Fibroblast of pulmonary artery (primary cell): ENCODE results near the gene APOBR.
"Not testable (repeated sequence)": the region's sequence is repeated elsewhere in the genome, so short reads cannot be mapped to it uniquely, and the experiment has no call there.

Experiments
- DNase-seq: peaks from one replicate; pipeline ENCODE4 v3.0.0-alpha.2; 2010; ENCODE audit warnings: low read depth
- H3K4me3 ChIP-seq: replicated peaks from 2 replicates; pipeline ENCODE4 v1.5.1; 2011; ENCODE audit warnings: low read depth, mild to moderate bottlenecking, control low read depth, low read length, moderate library complexity
- TF ChIP-seq, protein P1 (sequence below): IDR thresholded peaks from 2 replicates; pipeline ENCODE4 v1.5.1; 2011; ENCODE audit warnings: mild to moderate bottlenecking, control low read depth, low read length, inconsistent platforms; ENCODE audit errors: missing control alignments

APOBR gene

GRCh38 chr16:28494121-28494851 is at the start of gene APOBR:
TSS of gene APOBR (plus strand) at chr16:28494643. CDS start at chr16:28494682, 39 bp downstream.
- no peak within 1 kb of the TSS for H3K4me3 ChIP-seq
- TF ChIP-seq, protein P1, sequence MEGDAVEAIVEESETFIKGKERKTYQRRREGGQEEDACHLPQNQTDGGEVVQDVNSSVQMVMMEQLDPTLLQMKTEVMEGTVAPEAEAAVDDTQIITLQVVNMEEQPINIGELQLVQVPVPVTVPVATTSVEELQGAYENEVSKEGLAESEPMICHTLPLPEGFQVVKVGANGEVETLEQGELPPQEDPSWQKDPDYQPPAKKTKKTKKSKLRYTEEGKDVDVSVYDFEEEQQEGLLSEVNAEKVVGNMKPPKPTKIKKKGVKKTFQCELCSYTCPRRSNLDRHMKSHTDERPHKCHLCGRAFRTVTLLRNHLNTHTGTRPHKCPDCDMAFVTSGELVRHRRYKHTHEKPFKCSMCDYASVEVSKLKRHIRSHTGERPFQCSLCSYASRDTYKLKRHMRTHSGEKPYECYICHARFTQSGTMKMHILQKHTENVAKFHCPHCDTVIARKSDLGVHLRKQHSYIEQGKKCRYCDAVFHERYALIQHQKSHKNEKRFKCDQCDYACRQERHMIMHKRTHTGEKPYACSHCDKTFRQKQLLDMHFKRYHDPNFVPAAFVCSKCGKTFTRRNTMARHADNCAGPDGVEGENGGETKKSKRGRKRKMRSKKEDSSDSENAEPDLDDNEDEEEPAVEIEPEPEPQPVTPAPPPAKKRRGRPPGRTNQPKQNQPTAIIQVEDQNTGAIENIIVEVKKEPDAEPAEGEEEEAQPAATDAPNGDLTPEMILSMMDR: no peak
- no peak for DNase-seq

GRCh38 chr16:28446388-28446787 is 48.1 kb upstream of the APOBR start:
- not testable (repeated sequence) for DNase-seq, H3K4me3 ChIP-seq

DNA sequence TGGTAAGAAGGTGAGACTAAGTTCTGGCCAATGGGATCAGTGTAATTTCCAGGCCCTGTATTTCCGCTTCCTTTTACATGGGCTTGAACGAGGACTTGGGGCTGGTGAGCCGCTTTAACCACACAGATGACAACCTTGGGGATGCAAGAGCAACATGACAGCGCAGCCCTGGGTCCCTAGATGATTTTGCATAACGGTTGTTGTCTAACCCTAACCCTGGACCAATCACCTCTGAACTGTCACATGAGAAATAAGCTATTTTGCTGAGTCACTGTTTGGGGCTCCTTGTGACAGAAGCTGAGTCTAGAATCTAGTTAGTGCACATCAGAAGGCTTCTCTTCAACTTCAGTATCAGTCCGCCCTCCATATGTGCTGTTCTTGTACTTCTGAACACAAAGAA is 47.4 kb upstream of the APOBR start:
- not testable (repeated sequence) for H3K4me3 ChIP-seq, DNase-seq

DNA sequence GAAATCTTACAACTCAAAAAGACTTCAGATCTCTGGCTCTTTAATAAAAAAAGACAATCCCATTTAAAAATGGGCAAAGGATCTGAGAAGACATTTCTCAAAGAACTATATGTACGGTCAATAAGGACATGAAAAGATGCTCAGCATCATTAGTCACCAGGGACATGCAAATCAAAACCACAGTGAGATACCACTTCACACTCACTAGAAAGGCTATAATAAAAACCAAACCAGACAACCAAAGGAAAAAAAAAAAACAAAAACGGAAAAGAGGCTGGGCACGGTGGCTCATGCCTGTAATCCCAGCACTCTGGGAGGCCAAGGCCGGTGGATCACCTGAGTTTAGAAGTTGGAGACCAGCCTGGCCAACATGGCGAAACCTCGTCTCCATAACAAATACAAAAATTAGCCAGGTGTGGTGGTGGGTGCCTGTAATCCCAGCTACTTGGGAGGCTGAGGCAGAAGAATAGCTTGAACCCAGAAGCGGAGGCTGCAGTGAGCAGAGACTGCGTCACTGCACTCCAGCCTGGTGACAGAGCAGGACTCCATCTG is 20.7 kb upstream of the APOBR start:
- H3K4me3 ChIP-seq: no peak overlapping the region
- TF ChIP-seq, protein P1: no peak
- no peak for DNase-seq

GRCh38 chr16:28475221-28475620 is 19.2 kb upstream of the APOBR start:
- H3K4me3 ChIP-seq: no peak overlapping the region
- TF ChIP-seq, protein P1: no peak
- DNase-seq: no peak

- TF ChIP-seq, protein P1: no peak
- DNase-seq: no peak
Measured at GRCh38 chr16:28477311-28477920, 17.0 kb upstream of the APOBR start.

GRCh38 chr16:28478506-28479180 is 15.8 kb upstream of the APOBR start:
- TF ChIP-seq, protein P1: no peak
- no peak for DNase-seq
- no peak overlapping the region for H3K4me3 ChIP-seq

More at GRCh38 chr16:28477311-28477920, 17.0 kb upstream of the APOBR start:
- no peak overlapping the region for H3K4me3 ChIP-seq
